Activated naive CD4-positive, alpha-beta T cell treated with Interleukin-2 at 50 U/mL for 16 hours (primary cell): ENCODE results near the gene PGA3.
"Not testable (repeated sequence)": the region's sequence is repeated elsewhere in the genome, so short reads cannot be mapped to it uniquely, and the experiment has no call there.

ENCODE experiments used
- DNase-seq: peaks from one replicate; pipeline ENCODE4 v3.0.0-alpha.2; 2020

The PGA3 gene

DNA sequence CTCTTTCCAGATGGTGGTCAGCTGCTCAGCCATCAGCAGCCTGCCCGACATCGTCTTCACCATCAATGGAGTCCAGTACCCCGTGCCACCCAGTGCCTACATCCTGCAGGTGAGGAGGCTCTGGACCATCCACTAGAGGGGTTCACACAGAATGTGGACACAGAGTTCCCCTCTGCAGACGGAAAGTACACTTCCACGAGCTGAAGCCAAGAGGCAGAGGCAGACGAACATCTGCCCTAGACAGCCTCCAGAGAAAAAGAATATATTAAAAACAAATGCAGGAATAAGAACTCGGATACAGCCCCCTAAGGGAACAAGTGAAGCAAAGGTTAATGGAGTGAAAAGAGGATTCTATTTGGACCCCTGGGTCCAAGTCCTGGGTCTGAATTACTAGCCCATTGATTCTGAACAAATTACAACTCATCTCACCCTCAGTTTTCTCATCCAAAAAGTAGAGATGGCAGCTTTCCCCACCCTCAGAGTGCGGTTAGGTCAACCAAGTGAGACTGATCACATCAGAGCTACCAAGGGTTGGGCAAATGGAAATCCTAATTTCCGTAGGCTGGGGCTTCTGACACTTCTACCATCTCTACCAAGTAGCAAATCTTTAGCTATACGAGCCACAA is 8.1 kb downstream of the PGA3 start:
- DNase-seq, result not testable (repeated sequence)

DNA sequence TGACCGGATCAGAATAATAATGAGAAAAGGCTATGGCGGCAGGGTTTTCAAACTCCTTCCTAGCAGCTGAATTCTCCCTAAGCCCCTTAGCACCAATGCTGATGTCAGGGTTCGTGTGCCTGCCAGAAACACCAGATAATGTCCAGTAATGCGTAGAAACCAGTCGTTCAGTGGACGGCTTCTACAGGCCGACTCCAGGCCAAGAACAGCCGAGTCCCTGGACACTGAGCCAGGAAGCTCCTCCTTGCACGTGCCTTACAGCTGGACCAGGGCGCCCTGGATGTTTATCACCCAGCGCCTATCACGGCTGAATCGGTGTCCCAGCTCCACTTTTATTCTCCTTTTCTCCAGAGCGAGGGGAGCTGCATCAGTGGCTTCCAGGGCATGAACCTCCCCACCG is 8.9 kb downstream of the PGA3 start:
- not testable (repeated sequence) for DNase-seq

DNA sequence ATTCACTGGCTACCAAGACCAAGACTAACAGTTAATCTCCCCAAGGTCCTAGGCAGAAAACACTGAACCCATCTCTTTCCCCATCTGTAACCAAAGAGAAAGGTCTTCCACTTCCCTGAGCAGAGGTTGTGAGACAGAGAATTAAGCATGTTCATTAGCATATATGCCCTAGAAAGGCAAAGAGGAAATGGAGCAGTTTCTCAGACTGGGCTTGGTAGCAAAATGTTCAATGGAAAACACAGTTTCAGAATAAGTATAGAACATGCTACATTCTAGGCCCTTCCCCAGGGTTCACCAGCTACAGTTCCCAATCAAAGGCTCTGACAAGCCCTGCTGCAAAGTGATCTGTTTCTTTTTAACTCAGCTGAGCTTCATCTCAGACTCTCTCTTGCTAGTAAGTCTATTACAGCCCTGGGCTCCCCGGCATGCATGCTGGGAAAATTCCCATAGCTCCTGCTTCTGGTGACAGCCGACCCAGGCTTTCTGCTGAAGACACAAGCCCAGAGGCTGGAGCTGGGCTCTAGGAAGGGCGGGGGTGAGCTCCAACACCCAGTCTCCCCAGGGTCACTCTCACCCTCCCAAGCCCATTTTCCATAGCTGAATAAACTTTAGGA is 10.5 kb downstream of the PGA3 start:
- not testable (repeated sequence) for DNase-seq

DNA sequence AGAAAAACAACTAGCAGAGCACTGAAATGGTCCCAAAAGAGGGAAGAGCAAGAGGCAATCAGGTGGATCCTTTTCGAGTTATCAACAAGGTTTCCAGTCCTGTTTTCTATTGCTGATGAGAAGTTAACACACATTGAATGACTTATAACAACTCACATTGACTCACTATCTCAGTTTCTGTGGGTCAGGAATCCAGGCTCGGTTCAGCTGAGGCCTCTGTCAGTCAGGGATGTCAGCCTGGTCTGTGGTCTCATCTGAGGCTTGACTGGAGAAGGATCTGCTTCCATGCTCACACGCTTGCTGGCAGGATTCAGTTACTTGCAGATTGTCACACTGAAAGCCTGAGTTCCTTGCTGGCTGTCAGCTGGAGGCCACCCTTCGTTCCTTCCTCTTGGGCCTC is 15.0 kb downstream of the PGA3 start:
- not testable (repeated sequence) for DNase-seq

DNA sequence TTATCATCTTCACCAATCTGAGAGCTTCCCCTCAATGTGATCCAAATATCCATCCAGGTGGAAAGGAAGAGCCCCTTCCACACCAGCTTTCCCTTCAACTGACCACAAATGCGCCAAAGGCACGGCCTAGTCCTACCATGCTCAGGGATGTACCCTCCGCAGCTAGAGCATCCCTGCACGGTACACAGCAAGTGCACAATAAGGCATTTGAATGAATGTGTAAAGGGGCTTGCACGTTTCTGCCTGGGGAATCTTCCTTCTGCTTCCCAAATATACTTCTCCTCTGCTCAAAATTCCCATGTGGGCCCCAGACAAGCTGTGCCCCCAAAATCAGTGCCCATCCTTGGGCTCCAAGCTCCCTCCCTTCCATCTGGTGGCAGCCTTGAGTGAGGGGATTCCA is 15.7 kb downstream of the PGA3 start:
- not testable (repeated sequence) for DNase-seq

DNA sequence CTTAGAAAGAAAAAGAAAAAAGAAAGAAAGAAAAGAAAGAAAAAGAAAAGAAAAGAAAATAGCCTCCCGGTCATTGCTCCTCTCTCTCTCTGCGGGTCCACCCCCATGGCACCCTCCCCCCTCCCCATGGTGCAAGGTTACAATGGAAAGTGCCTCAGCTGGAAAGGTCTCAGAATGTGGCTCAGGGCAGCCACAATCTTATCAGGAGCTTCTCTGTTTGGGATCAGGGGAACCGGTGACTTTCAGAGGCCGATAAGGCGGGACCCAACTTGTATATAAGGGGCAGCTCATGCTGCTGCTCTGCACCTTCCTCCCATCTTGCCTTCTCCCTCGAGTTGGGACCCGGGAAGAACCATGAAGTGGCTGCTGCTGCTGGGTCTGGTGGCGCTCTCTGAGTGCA is 18.7 kb downstream of the PGA3 start, which contains the start of gene PGA4:
Gene PGA4 (plus strand): TSS at position 301 of the 400 bp plus-strand sequence. CDS start 54 bp downstream, at position 355.
- DNase-seq, result not testable (repeated sequence)

DNA sequence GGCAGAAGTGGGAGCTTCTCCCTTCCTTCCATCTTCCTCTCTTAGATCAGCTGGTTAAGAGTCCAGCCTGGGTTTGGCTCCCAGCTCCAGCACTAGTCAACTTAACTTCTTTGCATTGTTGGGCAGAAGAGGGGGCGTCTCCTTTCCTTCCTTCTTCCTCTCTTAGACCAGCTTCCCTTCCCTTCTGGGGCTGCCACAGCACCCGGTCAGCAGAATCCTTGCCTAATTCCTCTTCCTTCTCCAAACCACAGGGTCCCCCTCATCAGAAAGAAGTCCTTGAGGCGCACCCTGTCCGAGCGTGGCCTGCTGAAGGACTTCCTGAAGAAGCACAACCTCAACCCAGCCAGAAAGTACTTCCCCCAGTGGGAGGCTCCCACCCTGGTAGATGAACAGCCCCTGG is 19.4 kb downstream of the PGA3 start:
- DNase-seq, result not testable (repeated sequence)

DNA sequence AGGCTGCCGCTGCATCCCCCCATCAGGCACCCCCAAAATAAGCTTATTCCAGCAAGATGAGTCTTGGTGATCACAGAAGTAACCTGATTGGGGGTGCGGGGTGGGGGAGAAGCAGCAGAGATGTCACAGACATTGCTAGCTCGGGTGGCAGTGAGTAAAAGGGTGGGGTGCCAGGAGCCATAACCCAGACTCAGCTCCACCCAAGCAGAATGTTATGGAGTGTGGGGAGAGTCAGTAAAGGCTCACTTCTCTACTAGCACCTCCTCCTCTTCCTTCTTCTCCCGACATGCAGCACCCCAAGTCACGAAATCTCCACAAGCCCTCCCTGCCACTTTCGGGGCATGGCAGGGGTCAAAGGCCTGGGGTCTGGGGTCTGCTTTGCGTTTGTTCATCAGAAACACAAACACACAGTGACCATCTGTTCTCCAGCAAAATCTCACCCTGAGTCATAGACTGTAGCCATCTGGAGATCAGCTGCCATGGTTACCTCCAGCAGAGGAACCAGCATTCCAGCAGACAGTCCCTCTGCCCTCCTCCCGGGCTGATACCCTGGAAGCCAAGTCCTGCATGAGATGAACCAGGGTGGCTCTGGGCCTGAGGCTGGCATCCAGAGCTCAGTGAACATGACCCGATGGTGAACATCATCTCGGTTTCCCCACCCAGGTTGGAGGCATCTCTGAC is 23.3 kb downstream of the PGA3 start:
- not testable (repeated sequence) for DNase-seq

DNA sequence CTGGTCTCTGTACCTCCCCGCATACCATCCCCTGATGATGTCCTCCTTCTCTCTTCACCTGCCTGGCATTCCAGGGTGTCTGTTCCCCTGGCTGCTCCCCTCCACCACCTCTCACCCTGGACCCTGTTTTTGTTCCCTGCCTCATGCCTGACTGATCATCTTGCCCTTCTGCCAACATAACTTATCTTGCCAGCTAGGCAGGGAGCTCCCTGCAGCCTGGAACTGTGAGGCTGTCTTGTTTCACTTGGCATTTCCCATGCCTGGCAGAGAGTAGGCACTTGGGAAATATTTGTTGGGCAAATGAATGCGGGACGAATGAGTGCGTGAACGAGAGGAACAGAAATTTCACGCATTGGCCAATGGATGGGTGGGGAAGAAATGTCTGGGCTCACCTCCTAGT is 26.1 kb downstream of the PGA3 start:
- DNase-seq, result not testable (repeated sequence)

DNA sequence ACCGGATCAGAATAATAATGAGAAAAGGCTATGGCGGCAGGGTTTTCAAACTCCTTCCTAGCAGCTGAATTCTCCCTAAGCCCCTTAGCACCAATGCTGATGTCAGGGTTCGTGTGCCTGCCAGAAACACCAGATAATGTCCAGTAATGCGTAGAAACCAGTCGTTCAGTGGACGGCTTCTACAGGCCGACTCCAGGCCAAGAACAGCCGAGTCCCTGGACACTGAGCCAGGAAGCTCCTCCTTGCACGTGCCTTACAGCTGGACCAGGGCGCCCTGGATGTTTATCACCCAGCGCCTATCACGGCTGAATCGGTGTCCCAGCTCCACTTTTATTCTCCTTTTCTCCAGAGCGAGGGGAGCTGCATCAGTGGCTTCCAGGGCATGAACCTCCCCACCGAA is 27.7 kb downstream of the PGA3 start:
- DNase-seq, result not testable (repeated sequence)

DNA sequence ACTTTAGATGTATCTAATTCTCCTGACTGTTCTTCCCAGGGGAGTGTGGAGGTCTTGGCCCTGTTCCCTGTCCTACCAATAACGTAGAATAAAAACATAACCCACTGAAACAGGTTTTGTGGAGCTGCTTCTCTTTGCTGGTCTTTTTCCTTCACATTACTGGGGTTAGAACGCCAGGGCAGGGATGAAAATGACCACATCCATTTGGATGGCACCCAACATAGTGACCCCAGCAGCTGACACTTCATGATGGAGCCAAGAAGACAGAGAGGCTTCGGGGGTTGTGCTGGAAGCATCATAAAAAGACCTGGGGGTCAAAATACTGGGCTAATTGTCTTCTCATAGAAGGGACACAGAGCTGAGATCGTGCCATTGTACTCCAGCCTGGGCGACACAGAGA is 28.3 kb downstream of the PGA3 start:
- not testable (repeated sequence) for DNase-seq

DNA sequence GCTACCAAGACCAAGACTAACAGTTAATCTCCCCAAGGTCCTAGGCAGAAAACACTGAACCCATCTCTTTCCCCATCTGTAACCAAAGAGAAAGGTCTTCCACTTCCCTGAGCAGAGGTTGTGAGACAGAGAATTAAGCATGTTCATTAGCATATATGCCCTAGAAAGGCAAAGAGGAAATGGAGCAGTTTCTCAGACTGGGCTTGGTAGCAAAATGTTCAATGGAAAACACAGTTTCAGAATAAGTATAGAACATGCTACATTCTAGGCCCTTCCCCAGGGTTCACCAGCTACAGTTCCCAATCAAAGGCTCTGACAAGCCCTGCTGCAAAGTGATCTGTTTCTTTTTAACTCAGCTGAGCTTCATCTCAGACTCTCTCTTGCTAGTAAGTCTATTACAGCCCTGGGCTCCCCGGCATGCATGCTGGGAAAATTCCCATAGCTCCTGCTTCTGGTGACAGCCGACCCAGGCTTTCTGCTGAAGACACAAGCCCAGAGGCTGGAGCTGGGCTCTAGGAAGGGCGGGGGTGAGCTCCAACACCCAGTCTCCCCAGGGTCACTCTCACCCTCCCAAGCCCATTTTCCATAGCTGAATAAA is 29.3 kb downstream of the PGA3 start:
- not testable (repeated sequence) for DNase-seq

DNA sequence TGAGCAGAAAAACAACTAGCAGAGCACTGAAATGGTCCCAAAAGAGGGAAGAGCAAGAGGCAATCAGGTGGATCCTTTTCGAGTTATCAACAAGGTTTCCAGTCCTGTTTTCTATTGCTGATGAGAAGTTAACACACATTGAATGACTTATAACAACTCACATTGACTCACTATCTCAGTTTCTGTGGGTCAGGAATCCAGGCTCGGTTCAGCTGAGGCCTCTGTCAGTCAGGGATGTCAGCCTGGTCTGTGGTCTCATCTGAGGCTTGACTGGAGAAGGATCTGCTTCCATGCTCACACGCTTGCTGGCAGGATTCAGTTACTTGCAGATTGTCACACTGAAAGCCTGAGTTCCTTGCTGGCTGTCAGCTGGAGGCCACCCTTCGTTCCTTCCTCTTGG is 33.8 kb downstream of the PGA3 start:
- DNase-seq, result not testable (repeated sequence)

DNA sequence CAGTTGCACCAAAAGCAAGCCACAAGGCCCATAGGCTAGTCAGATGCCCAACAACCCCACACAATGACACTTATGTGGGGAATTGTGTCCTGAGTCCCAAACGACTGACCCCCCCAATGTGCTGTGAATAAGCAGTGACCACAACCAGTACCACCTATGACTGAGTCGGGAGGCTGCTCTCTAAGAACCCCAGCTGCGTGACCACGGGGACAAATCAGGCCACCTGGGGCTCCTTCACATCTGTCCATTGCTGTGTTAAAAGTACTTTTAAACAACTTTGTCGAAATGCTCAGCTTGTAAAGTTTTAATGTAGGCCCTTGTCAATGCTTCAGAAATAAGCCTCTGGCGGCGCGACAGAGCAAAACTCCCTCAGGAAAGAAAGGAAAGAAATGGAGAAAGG is 37.0 kb downstream of the PGA3 start:
- not testable (repeated sequence) for DNase-seq

DNA sequence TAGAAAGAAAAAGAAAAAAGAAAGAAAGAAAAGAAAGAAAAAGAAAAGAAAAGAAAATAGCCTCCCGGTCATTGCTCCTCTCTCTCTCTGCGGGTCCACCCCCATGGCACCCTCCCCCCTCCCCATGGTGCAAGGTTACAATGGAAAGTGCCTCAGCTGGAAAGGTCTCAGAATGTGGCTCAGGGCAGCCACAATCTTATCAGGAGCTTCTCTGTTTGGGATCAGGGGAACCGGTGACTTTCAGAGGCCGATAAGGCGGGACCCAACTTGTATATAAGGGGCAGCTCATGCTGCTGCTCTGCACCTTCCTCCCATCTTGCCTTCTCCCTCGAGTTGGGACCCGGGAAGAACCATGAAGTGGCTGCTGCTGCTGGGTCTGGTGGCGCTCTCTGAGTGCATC is 37.6 kb downstream of the PGA3 start, which contains the start of gene PGA5:
Gene PGA5 (plus strand): TSS at position 301 of the 400 bp plus-strand sequence. CDS start 52 bp downstream, at position 353.
- DNase-seq, result not testable (repeated sequence)

DNA sequence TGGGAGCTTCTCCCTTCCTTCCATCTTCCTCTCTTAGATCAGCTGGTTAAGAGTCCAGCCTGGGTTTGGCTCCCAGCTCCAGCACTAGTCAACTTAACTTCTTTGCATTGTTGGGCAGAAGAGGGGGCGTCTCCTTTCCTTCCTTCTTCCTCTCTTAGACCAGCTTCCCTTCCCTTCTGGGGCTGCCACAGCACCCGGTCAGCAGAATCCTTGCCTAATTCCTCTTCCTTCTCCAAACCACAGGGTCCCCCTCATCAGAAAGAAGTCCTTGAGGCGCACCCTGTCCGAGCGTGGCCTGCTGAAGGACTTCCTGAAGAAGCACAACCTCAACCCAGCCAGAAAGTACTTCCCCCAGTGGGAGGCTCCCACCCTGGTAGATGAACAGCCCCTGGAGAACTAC is 38.2 kb downstream of the PGA3 start:
- DNase-seq, result not testable (repeated sequence)

DNA sequence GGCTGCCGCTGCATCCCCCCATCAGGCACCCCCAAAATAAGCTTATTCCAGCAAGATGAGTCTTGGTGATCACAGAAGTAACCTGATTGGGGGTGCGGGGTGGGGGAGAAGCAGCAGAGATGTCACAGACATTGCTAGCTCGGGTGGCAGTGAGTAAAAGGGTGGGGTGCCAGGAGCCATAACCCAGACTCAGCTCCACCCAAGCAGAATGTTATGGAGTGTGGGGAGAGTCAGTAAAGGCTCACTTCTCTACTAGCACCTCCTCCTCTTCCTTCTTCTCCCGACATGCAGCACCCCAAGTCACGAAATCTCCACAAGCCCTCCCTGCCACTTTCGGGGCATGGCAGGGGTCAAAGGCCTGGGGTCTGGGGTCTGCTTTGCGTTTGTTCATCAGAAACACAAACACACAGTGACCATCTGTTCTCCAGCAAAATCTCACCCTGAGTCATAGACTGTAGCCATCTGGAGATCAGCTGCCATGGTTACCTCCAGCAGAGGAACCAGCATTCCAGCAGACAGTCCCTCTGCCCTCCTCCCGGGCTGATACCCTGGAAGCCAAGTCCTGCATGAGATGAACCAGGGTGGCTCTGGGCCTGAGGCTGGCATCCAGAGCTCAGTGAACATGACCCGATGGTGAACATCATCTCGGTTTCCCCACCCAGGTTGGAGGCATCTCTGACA is 42.1 kb downstream of the PGA3 start:
- not testable (repeated sequence) for DNase-seq

DNA sequence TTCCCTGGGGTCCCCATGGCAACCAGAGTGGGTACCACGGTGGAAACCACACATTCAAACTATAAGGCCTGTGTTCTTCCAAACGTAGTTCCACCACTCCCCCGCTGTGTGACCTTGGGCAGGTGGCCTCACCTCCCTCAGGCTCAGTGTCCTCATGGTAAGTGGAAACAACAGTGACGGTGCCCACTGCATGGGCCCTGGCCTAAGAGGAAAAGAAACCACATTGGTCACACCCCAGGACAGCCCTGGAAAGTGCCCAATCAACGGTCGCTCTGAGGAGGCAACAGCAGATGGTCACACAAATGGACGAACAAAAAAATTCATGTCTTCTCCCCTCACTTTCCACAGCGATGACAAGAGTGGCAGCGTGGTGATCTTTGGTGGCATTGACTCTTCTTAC is 44.8 kb downstream of the PGA3 start:
- DNase-seq, result not testable (repeated sequence)

DNA sequence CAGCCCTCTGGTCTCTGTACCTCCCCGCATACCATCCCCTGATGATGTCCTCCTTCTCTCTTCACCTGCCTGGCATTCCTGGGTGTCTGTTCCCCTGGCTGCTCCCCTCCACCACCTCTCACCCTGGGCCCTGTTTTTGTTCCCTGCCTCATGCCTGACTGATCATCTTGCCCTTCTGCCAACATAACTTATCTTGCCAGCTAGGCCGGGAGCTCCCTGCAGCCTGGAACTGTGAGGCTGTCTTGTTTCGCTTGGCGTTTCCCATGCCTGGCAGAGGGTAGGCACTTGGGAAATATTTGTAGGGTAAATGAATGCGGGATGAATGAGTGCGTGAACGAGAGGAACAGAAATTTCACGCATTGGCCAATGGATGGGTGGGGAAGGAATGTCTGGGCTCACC is 45.9 kb downstream of the PGA3 start:
- DNase-seq, result not testable (repeated sequence)

DNA sequence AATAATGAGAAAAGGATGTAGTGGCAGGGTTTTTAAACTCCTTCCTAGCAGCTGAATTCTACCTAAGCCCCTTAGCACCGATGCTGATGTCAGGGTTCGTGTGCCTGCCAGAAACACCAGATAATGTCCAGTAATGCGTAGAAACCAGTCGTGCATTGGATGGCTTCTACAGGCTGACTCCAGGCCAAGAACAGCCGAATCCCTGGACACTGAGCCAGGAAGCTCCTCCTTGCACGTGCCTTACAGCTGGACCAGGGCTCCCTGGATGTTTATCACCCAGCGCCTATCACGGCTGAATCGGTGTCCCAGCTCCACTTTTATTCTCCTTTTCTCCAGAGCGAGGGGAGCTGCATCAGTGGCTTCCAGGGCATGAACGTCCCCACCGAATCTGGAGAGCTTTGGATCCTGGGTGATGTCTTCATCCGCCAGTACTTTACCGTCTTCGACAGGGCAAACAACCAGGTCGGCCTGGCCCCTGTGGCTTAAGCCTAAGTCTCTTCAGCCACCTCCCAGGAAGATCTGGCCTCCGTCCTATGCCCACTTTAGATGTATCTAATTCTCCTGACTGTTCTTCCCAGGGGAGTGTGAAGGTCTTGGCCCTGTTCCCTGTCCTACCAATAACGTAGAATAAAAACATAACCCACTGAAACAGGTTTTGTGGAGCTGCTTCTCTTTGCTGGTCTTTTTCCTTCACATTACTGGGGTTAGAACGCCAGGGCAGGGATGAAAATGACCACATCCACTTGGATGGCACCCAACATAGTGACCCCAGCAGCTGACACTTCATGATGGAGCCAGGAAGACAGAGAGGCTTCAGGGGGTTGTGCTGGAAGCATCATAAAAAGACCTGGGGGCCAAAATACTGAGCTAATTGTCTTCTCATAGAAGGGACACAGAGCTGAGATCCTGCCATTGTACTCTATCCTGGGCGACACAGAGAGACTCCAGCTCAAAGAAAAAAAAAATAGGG is 47.8 kb downstream of the PGA3 start:
- DNase-seq, result not testable (repeated sequence)

DNA sequence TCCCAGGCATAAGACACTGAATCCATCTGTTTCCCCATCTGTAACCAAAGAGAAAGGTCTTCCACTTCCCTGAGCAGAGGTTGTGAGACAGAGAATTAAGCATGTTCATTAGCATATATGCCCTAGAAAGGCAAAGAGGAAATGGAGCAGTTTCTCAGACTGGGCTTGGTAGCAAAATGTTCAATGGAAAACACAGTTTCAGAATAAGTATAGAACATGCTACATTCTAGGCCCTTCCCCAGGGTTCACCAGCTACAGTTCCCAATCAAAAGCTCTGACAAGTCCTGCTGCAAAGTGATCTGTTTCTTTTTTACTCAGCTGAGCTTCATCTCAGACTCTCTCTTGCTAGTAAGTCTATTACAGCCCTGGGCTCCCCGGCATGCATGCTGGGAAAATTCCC is 49.0 kb downstream of the PGA3 start:
- not testable (repeated sequence) for DNase-seq
